Spleen (tissue), 7 donors: ENCODE measurements around the gene ST8SIA2.

Experiments
- POLR2A ChIP-seq, 3 donors: fragments of 450-650 bp; IDR thresholded peaks; one replicate each; pipeline ENCODE4 v1.5.1; 2017; ENCODE audit warnings: antibody characterized with exemption in 3 of 3, mild to moderate bottlenecking in 1 of 3
- POLR2AphosphoS5 ChIP-seq, 3 donors: sonication (generic); formaldehyde crosslinking; IDR thresholded peaks; one replicate each; pipeline ENCODE4 v1.5.1; 2017; ENCODE audit warnings: antibody characterized with exemption in 3 of 3
- TF ChIP-seq, protein P1 (sequence below), 11 experiments: fragments of 200-600 bp in 7 of 11; fragments of 450-650 bp in 4 of 11; sonication (generic) in 4 of 11; IDR thresholded peaks in 8 of 11; conservative IDR thresholded peaks in 3 of 11; 1 replicate in 7 of 11; 2 replicates in 4 of 11; pipeline versions ENCODE4 v1.4.0 to v1.8.0; 2016 to 2021; ENCODE audit warnings: antibody characterized with exemption in 11 of 11, inconsistent platforms in 4 of 11, mild to moderate bottlenecking in 1 of 11
- donor health status: DM: no; HTN: no; CAD: no; lungs with moderate emphysema.
- donor health status: DM: no; HTN: no; CAD: no.
- donor health status: DM: no; HTN: no; CAD: no.

DNA sequence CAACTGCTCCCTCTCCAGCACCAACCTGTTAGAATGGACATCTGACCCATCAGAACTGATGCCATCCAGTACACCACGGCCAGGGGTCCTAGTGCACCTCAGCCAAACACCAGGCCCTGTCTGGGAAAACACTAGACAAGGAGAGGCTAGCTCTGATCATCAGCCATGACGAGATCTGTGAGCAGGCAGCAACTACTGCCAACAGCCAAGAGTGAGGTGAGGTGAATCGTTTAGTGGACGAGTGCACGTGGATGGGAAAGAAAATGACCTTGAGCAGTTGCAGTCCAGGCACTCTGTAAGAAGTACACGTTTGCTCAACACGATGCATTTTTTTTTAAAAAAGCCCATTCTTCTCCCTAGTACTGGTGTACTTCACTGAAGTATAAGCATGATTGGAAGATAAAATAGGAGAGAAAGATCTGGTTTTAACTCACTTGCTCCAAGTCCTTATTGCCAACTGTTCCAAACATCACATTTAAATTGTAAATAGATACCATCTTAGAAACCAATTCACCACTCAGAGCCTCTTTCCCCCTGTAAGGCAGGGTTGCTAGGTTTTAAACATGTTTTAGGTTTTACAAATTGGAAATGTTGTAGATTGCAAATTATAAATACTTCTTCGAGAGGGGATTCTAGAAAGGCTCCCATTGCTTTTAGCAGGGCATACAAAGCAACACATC, 5.7 kb downstream of the ST8SIA2 start:
- TF ChIP-seq, protein P1, sequence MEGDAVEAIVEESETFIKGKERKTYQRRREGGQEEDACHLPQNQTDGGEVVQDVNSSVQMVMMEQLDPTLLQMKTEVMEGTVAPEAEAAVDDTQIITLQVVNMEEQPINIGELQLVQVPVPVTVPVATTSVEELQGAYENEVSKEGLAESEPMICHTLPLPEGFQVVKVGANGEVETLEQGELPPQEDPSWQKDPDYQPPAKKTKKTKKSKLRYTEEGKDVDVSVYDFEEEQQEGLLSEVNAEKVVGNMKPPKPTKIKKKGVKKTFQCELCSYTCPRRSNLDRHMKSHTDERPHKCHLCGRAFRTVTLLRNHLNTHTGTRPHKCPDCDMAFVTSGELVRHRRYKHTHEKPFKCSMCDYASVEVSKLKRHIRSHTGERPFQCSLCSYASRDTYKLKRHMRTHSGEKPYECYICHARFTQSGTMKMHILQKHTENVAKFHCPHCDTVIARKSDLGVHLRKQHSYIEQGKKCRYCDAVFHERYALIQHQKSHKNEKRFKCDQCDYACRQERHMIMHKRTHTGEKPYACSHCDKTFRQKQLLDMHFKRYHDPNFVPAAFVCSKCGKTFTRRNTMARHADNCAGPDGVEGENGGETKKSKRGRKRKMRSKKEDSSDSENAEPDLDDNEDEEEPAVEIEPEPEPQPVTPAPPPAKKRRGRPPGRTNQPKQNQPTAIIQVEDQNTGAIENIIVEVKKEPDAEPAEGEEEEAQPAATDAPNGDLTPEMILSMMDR (IDR thresholded peaks at IDR 0.05 in 8 of 11, conservative IDR thresholded peaks at IDR 0.05 in 3 of 11), result no peak
- TF ChIP-seq POLR2AphosphoS5 (IDR thresholded peaks at IDR 0.05), result no peak
- no peak for TF ChIP-seq POLR2A (IDR thresholded peaks at IDR 0.05)
